HG02852 (cell line): ENCODE results near the gene UST.
"Not testable (repeated sequence)": the region's sequence is repeated elsewhere in the genome, so short reads cannot be mapped to it uniquely, and the experiment has no call there.

Experiments
- ATAC-seq: cut with Tn5 transposase; IDR thresholded peaks from one replicate; pipeline ENCODE4 v1.9.1; 2021; ENCODE audit warnings: mild to moderate bottlenecking, moderate library complexity; ENCODE audit not compliant: unreplicated experiment

The UST gene

GRCh38 chr6:148864132-148864531, 117.3 kb downstream of the UST start:
- ATAC-seq, result not testable (repeated sequence)

GRCh38 chr6:148864941-148865340, 118.1 kb downstream of the UST start:
- no peak for ATAC-seq

GRCh38 chr6:148866657-148867268, 119.9 kb downstream of the UST start:
- peak; percentile 98 for ATAC-seq

GRCh38 chr6:148867862-148868261, 121.0 kb downstream of the UST start:
- ATAC-seq, result no peak

- ATAC-seq, result no peak
These were observed 121.5 kb downstream of the UST start for GRCh38 chr6:148868314-148868713.

GRCh38 chr6:148868901-148869300, 122.1 kb downstream of the UST start:
- ATAC-seq, result no peak

GRCh38 chr6:148869585-148869984, 122.8 kb downstream of the UST start:
- ATAC-seq, result no peak

- ATAC-seq, result no peak
These were observed 126.3 kb downstream of the UST start for GRCh38 chr6:148873154-148873553.

GRCh38 chr6:148873868-148874267, 127.0 kb downstream of the UST start:
- no peak for ATAC-seq

GRCh38 chr6:148874698-148875293, 128.0 kb downstream of the UST start:
- no peak for ATAC-seq

GRCh38 chr6:148878683-148879082, 131.9 kb downstream of the UST start:
- ATAC-seq, result no peak

GRCh38 chr6:148880742-148881141, 133.9 kb downstream of the UST start:
- not testable (repeated sequence) for ATAC-seq

GRCh38 chr6:148881593-148882311, 134.9 kb downstream of the UST start:
- no peak for ATAC-seq

GRCh38 chr6:148883270-148883669, 136.4 kb downstream of the UST start:
- ATAC-seq, result no peak

GRCh38 chr6:148884461-148884860, 137.6 kb downstream of the UST start:
- ATAC-seq, result peak; percentile 90

- ATAC-seq, result no peak
These were observed 138.5 kb downstream of the UST start for GRCh38 chr6:148885136-148885865.

GRCh38 chr6:148885925-148886845, 139.4 kb downstream of the UST start:
- no peak for ATAC-seq

- no peak for ATAC-seq
These were observed 140.4 kb downstream of the UST start for GRCh38 chr6:148887181-148887580.

- no peak for ATAC-seq
These were observed 142.0 kb downstream of the UST start for GRCh38 chr6:148888856-148889255.

- ATAC-seq, result no peak
These were observed 143.3 kb downstream of the UST start for GRCh38 chr6:148890096-148890495.
